Keratinocyte (primary cell): Measurements from ENCODE around the gene OR1I1. TPM values are rescaled to one million over a fixed set of nuclear protein-coding genes. Genes with fewer than 3 reads are reported as not detected.

ENCODE experiments used
- DNase-seq: peaks from one replicate; pipeline ENCODE4 v3.0.0-alpha.2; 2011; ENCODE audit warnings: low read depth, missing footprints, low spot score
- FAIRE-seq: peaks from 2 replicates; lab custom pipeline; 2011; peaks lifted over from hg19 to GRCh38; lab: Jason Lieb, UNC
- H2AFZ ChIP-seq: 2 replicates; pipeline ENCODE4 v1.6.0; 2012; ENCODE audit warnings: low read length, control low read depth, inconsistent platforms; ENCODE audit not compliant: control insufficient read depth
- H3K27ac ChIP-seq: 2 replicates; pipeline ENCODE4 v1.5.1; 2011; ENCODE audit warnings: low read length; ENCODE audit not compliant: control insufficient read depth, insufficient read depth
- H3K27me3 ChIP-seq: 3 replicates; pipeline ENCODE4 v1.6.0; 2011; ENCODE audit warnings: low read length; ENCODE audit not compliant: control insufficient read depth, insufficient read depth; ENCODE audit errors: extremely low read depth
- H3K36me3 ChIP-seq, 2 experiments: 2 replicates in 1 of 2; 3 replicates in 1 of 2; pipeline ENCODE4 v1.5.1; 2011; ENCODE audit warnings: low read length in 2 of 2, mild to moderate bottlenecking in 1 of 2; ENCODE audit not compliant: control insufficient read depth in 2 of 2, insufficient read depth in 2 of 2; ENCODE audit errors: extremely low read depth in 1 of 2
- H3K4me1 ChIP-seq: 3 replicates; pipeline ENCODE4 v1.5.1; 2011; ENCODE audit warnings: low read length; ENCODE audit not compliant: control insufficient read depth, insufficient read depth; ENCODE audit errors: extremely low read depth
- H3K4me2 ChIP-seq: 3 replicates; pipeline ENCODE4 v1.6.0; 2011; ENCODE audit warnings: low read depth, low read length; ENCODE audit not compliant: control insufficient read depth, insufficient read depth; ENCODE audit errors: extremely low read depth
- H3K4me3 ChIP-seq, 3 experiments: fragments of 200-600 bp in 1 of 3; sonication (generic) in 1 of 3; 2 replicates in 2 of 3; 3 replicates in 1 of 3; pipeline ENCODE4 v1.5.1; 2011 to 2016; ENCODE audit warnings: low read length in 3 of 3, mild to moderate bottlenecking in 3 of 3, control low read depth in 2 of 3, inconsistent platforms in 1 of 3, low read depth in 1 of 3, mixed read lengths in 1 of 3, mixed run types in 1 of 3, moderate library complexity in 1 of 3; ENCODE audit not compliant: control insufficient read depth in 2 of 3, insufficient read depth in 2 of 3; ENCODE audit errors: extremely low read depth in 1 of 3
- H3K79me2 ChIP-seq: 2 replicates; pipeline ENCODE4 v1.6.0; 2012; ENCODE audit warnings: low read length; ENCODE audit not compliant: control insufficient read depth, insufficient read depth
- H3K9ac ChIP-seq: 3 replicates; pipeline ENCODE4 v1.6.0; 2011; ENCODE audit warnings: low read length; ENCODE audit not compliant: control insufficient read depth, insufficient read depth; ENCODE audit errors: extremely low read depth
- H3K9me1 ChIP-seq: 3 replicates; pipeline ENCODE4 v1.6.0; 2011; ENCODE audit warnings: low read length; ENCODE audit not compliant: control insufficient read depth, insufficient read depth; ENCODE audit errors: extremely low read depth
- H3K9me3 ChIP-seq: 2 replicates; pipeline ENCODE4 v1.5.1; 2012; ENCODE audit warnings: low read depth, low read length; ENCODE audit not compliant: control insufficient read depth
- H4K20me1 ChIP-seq: 3 replicates; pipeline ENCODE4 v1.6.0; 2011; ENCODE audit warnings: low read length; ENCODE audit not compliant: control insufficient read depth, insufficient read depth; ENCODE audit errors: extremely low read depth
- EZH2 ChIP-seq: IDR thresholded peaks from one replicate; pipeline ENCODE4 v1.6.1; 2012; ENCODE audit warnings: inconsistent platforms, mild to moderate bottlenecking, low read length, moderate library complexity
- dilution Hi-C: fragments of 300-500 bp; cut with MboI; formaldehyde crosslinking; loops from one replicate; pipeline ENCODE4 v1.7.0; 2020; ENCODE audit warnings: low sequenced_read_pairs; ENCODE audit not compliant: extremely low pct_ligation_motif_present
- polyA plus RNA-seq, 5 experiments: library from polyadenylated mRNA; depleted of rRNA in 3 of 5; stranded (reverse) in 3 of 5; stranded (forward) in 1 of 5; unstranded in 1 of 5; fragments of >200 nt; gene quantifications; 1 replicate in 1 of 5; 2 replicates in 3 of 5; 3 replicates in 1 of 5; pipeline versions ENCODE4 v1.2.1 to v1.2.3, GENCODE V29; 2011 to 2012; ENCODE audit warnings: missing spikeins in 2 of 5, low read depth in 1 of 5, low replicate concordance in 1 of 5
- TF ChIP-seq, protein P1 (sequence below), 3 experiments: IDR thresholded peaks in 1 of 3; conservative IDR thresholded peaks in 1 of 3; optimal IDR thresholded peaks in 1 of 3; 2 replicates in 2 of 3; 3 replicates in 1 of 3; pipeline versions ENCODE3 to v1.5.1; 2011; ENCODE audit warnings: low read length in 3 of 3, mild to moderate bottlenecking in 3 of 3, moderate library complexity in 2 of 3, control low read depth in 1 of 3, inconsistent platforms in 1 of 3; ENCODE audit not compliant: insufficient read depth in 2 of 3; ENCODE audit errors: extremely low read depth in 1 of 3

OR1I1 gene
- polyA plus RNA-seq, 1 donor (not counting 4 experiments of a cell fraction or from before 2014, with no cell fraction given): not detected

DNA sequence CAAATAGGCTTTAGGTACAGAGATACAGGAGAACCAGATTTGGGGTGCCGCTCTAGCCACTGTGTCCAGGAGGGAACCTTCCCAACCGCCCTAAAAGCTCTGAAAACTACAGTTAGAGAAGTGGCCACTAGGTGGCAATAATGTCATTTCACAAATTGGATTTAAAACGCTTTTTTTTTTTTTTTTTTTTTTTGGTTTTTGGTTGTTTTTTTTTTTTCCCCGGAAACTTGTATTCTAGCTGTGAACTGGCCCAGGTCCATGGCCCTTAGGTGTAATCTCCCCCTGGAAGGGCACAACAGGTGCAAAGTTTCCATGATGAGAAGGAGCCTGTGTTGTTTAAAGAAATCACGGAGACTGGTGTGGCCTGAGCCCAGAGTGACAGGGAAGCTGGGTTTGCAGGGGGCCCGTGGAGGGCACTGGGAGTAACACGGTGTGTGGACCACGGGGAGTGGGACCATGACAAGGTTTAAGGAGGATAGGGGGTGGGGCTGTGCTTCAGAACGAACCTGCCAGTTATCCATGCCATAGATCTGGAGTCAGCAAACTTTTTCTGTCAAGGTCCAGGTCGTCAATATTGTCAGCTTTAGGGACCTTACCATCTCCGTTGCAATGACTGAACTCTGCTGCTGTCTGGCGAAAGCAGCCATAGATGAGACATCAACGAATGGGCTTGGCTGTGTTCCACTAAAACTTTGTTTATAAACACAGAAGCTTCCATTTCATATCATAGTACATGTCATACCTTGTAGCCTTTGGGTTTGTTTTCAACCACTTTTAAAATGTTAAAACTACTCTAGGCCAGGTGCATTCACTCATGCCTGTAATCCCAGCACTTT, 10.1 kb downstream of the OR1I1 start:
- no peak overlapping the region for H3K27ac ChIP-seq
- H3K36me3 ChIP-seq: no peaks in the 10 kb centered on the region
- no peaks in the 10 kb centered on the region for H3K9me1 ChIP-seq
- dilution Hi-C loops: no loop called here
- no peaks in the 10 kb centered on the region for H3K79me2 ChIP-seq
- peak overlapping the region; percentile 37 for H3K4me2 ChIP-seq
- H3K4me1 ChIP-seq: no peaks in the 10 kb centered on the region
- H3K9ac ChIP-seq: no peak overlapping the region
- no peak overlapping the region for H3K4me3 ChIP-seq
- DNase-seq: no peak
- H3K9me3 ChIP-seq: no peaks in the 10 kb centered on the region
- H4K20me1 ChIP-seq: no peaks in the 10 kb centered on the region
- TF ChIP-seq EZH2: no peak
- TF ChIP-seq, protein P1, sequence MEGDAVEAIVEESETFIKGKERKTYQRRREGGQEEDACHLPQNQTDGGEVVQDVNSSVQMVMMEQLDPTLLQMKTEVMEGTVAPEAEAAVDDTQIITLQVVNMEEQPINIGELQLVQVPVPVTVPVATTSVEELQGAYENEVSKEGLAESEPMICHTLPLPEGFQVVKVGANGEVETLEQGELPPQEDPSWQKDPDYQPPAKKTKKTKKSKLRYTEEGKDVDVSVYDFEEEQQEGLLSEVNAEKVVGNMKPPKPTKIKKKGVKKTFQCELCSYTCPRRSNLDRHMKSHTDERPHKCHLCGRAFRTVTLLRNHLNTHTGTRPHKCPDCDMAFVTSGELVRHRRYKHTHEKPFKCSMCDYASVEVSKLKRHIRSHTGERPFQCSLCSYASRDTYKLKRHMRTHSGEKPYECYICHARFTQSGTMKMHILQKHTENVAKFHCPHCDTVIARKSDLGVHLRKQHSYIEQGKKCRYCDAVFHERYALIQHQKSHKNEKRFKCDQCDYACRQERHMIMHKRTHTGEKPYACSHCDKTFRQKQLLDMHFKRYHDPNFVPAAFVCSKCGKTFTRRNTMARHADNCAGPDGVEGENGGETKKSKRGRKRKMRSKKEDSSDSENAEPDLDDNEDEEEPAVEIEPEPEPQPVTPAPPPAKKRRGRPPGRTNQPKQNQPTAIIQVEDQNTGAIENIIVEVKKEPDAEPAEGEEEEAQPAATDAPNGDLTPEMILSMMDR (optimal IDR thresholded peaks at IDR 0.05 in 1 of 3, IDR thresholded peaks at IDR 0.05 in 1 of 3, conservative IDR thresholded peaks at IDR 0.05 in 1 of 3; ENCODE audit: extremely low read depth in 1 of 3, insufficient read depth in 2 of 3, low read length in 3 of 3): peak; percentile 45 to 60 (median 55)
- FAIRE-seq: no peak
- H2AFZ ChIP-seq: peak overlapping the region; percentile 0
- no peaks in the 10 kb centered on the region for H3K27me3 ChIP-seq

DNA sequence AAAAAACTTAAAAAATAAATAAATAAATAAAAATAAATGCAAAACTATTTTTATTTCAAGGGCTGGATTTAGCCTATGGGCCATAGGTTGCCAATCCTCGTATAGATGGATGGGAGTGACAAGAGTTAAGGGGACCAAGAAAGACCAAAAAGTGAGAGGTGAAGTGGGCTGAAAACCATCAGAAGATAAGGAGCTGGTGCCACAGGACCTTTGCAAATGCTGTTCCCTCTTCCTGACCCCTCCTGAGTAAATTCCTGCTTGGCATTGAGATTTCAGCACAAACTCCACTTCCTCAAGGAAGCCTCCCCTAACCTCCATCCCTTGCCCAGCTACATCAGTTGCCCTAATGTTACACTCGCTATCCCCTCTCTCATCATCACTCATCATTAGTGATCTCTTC, 11.0 kb downstream of the OR1I1 start:
- no peak for FAIRE-seq
- dilution Hi-C loops: no loop called here
- no peak for TF ChIP-seq EZH2
- TF ChIP-seq, protein P1 (optimal IDR thresholded peaks at IDR 0.05 in 1 of 3, IDR thresholded peaks at IDR 0.05 in 1 of 3, conservative IDR thresholded peaks at IDR 0.05 in 1 of 3; ENCODE audit: extremely low read depth in 1 of 3, insufficient read depth in 2 of 3, low read length in 3 of 3): no peak

More for the DNA sequence above, 11.0 kb downstream of the OR1I1 start:
- no peak overlapping the region for H3K9ac ChIP-seq
- no peak overlapping the region for H3K27ac ChIP-seq
- no peaks in the 10 kb centered on the region for H3K9me1 ChIP-seq
- DNase-seq: no peak
- peaks cover under 1% of the 10 kb centered on the region for H3K4me1 ChIP-seq
- H4K20me1 ChIP-seq: no peaks in the 10 kb centered on the region
- no peaks in the 10 kb centered on the region for H3K36me3 ChIP-seq
- no peak overlapping the region for H3K4me2 ChIP-seq
- no peak overlapping the region for H2AFZ ChIP-seq
- no peaks in the 10 kb centered on the region for H3K79me2 ChIP-seq
- no peaks in the 10 kb centered on the region for H3K27me3 ChIP-seq
- H3K9me3 ChIP-seq: no peaks in the 10 kb centered on the region
- no peak overlapping the region for H3K4me3 ChIP-seq
